Activated CD4-positive, alpha-beta T cell treated with anti-CD3 and anti-CD28 coated beads, Interleukin-2, amount 10 ng/mL, durations not matched to agents 24 days and 14 days (primary cell): ENCODE results near the gene CISH. TPM values are rescaled to one million over a fixed set of nuclear protein-coding genes. Genes with fewer than 3 reads are reported as not detected.
A peak's percentile ranks its signal among the peaks of the same experiment; 100 is the strongest.

ENCODE experiments used
- DNase-seq: peaks from one replicate; pipeline ENCODE4 v3.0.0; 2022
- H3K27ac Mint-ChIP-seq: one replicate; pipeline ENCODE4 v1.8.0; 2022; ENCODE audit warnings: mild to moderate bottlenecking, mixed read lengths
- H3K27me3 Mint-ChIP-seq: one replicate; pipeline ENCODE4 v1.8.0; 2022; ENCODE audit warnings: mixed read lengths
- H3K36me3 Mint-ChIP-seq: one replicate; pipeline ENCODE4 v1.8.0; 2022; ENCODE audit warnings: low read depth, mild to moderate bottlenecking, mixed read lengths
- H3K4me1 Mint-ChIP-seq: one replicate; pipeline ENCODE4 v1.8.0; 2021; ENCODE audit warnings: mixed read lengths
- H3K4me3 Mint-ChIP-seq: one replicate; pipeline ENCODE4 v1.8.0; 2022; ENCODE audit warnings: mild to moderate bottlenecking, moderate library complexity, mixed read lengths
- H3K9me3 Mint-ChIP-seq: one replicate; pipeline ENCODE4 v1.8.0; 2021; ENCODE audit warnings: mixed read lengths
- intact Hi-C: fragments of 100-400 bp; cut with micrococcal nuclease; formaldehyde crosslinking; loops from one replicate; pipeline ENCODE4 v1.15.1; 2023
- total RNA-seq: library from RNA; stranded (reverse); gene quantifications from 2 replicates; pipeline ENCODE4 v1.2.3, GENCODE V29; 2022

The CISH gene
- total RNA-seq, 1 donor from 2014 or later = 359 TPM

DNA sequence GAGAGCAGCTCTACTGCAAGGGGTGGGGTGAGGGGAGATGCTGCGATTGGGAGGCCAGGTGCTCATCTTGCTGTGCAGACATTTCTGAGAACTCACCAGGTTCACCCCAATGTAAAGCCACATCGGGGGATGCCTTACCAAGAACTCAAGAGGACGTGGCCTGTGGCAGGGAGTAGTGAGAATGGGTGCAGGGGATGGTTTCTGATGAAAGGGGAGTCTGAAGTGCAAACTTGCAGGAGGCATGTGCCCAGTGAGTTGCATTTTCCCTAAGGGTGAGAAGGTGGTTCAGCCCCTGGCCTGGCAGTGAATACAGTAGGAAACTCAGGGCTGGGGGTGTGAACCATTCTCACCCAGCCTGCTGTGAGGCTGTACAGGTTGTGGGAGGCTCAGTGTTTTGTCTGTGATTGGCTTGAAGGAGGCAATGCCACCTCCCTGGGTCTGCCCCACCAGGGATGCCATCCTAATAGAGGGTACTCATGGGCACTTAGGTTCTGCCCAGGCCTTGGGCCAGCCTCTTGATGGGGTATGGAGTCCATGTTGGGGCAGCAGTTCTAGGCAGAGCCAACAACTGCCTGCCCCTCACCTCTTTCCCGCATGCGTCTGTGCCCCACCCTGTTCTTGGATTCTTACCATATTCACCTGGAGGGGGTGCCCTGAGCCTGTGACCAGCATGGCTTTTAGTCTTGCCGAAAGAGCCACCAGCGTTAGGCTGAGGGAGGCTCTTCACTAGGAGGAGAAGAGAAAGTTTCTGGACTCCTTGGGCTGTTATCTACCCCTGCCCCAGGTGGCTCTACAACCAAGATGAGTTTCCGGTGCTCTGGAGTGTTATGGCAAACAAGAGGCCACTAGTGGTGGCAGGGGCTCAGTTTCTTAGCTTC, 37.8 kb downstream of the CISH start:
- peak; percentile 96 for DNase-seq
- Mint-ChIP-seq H3K4me3 (peak overlapping the region; percentile 98), H3K27me3 (no peaks in the 10 kb centered on the region), H3K9me3 (no peaks in the 10 kb centered on the region), H3K36me3 (peaks cover 59% of the 10 kb centered on the region), H3K4me1 (peaks cover 73% of the 10 kb centered on the region), H3K27ac (peak overlapping the region; percentile 99)
- intact Hi-C loops = loop anchor here (1.0 to 5.0 kb wide), 4 partner anchors 14 to 811 kb away; partner anchors contain the start of gene MANF

DNA sequence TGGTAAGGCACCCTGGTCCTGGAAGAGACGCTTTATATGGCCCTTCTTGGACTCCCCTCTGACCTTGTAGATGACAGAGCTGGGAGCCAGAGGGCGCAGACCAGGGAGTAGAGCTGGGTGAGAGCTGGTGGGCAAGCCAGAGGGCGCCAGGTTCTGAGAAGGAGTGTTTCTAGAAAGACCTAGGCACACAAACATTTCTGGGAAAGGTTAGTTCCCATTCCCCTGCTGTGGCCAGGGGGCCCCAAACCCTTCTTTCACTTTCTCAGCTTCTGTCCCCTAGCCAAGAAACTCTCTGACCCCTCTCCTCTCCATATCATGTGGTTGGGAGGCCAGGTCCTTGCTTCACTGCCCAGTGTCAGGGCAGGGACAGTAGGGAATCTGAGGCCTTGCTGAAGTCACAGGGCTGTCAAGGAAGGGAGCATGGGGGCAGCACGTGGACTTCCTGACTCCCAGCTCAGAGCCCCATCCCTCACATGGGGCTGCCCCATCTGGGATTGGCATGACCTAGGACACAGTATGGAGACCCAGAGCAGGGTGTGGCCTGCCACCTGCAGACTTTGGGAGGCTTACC, 38.7 kb downstream of the CISH start:
- peak; percentile 84 for DNase-seq
- no peaks in the 10 kb centered on the region for H3K27me3 Mint-ChIP-seq
- H3K4me1 Mint-ChIP-seq = peaks cover 71% of the 10 kb centered on the region
- peaks cover 52% of the 10 kb centered on the region for H3K36me3 Mint-ChIP-seq
- peak overlapping the region; percentile 99 for H3K27ac Mint-ChIP-seq
- peak overlapping the region; percentile 98 for H3K4me3 Mint-ChIP-seq
- no peaks in the 10 kb centered on the region for H3K9me3 Mint-ChIP-seq
- intact Hi-C loops = loop anchor here (1.0 to 5.0 kb wide), 6 partner anchors 15 to 812 kb away; partner anchors contain the start of gene MANF

DNA sequence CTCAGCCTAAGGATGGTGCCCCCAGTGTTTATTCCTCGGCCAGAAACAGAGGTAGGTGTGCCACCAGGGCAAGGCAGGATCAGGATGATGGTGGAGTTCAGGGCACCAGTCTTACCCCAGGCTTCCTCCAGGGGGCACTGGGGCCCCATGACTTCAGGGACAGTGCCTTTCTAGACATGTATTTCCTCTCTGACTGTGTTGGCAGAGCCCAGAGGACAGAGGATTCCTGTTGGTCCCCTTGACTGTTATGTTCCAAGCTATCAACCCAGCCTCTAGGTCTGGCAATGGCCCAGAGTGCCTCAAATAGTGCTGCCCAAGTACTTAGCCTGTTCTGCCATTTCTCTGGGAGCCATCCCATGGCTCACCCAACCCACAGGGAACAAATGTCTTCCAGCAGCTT, 39.4 kb downstream of the CISH start:
- H3K4me3 Mint-ChIP-seq = peak overlapping the region; percentile 98
- peaks cover 46% of the 10 kb centered on the region for H3K36me3 Mint-ChIP-seq
- H3K27ac Mint-ChIP-seq = peak overlapping the region; percentile 99
- H3K9me3 Mint-ChIP-seq = no peaks in the 10 kb centered on the region
- H3K4me1 Mint-ChIP-seq = peaks cover 67% of the 10 kb centered on the region
- peak; percentile 94 for DNase-seq
- H3K27me3 Mint-ChIP-seq = no peaks in the 10 kb centered on the region
- intact Hi-C loops = loop anchor here (1.0 to 5.0 kb wide), 4 partner anchors 42 to 813 kb away; partner anchors contain the start of gene MANF

GRCh38 chr3:50571486-50571885, 40.1 kb downstream of the CISH start:
- Mint-ChIP-seq H3K36me3 (peaks cover 43% of the 10 kb centered on the region), H3K27me3 (no peaks in the 10 kb centered on the region), H3K4me1 (peaks cover 71% of the 10 kb centered on the region), H3K4me3 (peak overlapping the region; percentile 98), H3K9me3 (no peaks in the 10 kb centered on the region), H3K27ac (peak overlapping the region; percentile 99)
- intact Hi-C loops = loop anchor here (5.0 kb wide), 1 partner anchor 396 kb away; no protein-coding TSS in a partner anchor
- no peak for DNase-seq

GRCh38 chr3:50570508-50571279, 40.9 kb downstream of the CISH start:
- peak overlapping the region; percentile 98 for H3K4me3 Mint-ChIP-seq
- H3K9me3 Mint-ChIP-seq = no peaks in the 10 kb centered on the region
- peak overlapping the region; percentile 99 for H3K27ac Mint-ChIP-seq
- H3K36me3 Mint-ChIP-seq = peaks cover 36% of the 10 kb centered on the region
- intact Hi-C loops = loop anchor here (5.0 kb wide), 1 partner anchor 397 kb away; no protein-coding TSS in a partner anchor
- peaks cover 71% of the 10 kb centered on the region for H3K4me1 Mint-ChIP-seq
- no peaks in the 10 kb centered on the region for H3K27me3 Mint-ChIP-seq
- DNase-seq = peak; percentile 66

- no peaks in the 10 kb centered on the region for H3K27me3 Mint-ChIP-seq
- peaks cover 68% of the 10 kb centered on the region for H3K4me1 Mint-ChIP-seq
- peaks cover 41% of the 10 kb centered on the region for H3K36me3 Mint-ChIP-seq
- DNase-seq = peak; percentile 98
- H3K9me3 Mint-ChIP-seq = no peaks in the 10 kb centered on the region
- H3K27ac Mint-ChIP-seq = peak within 1 kb of the TSS; percentile 99
- H3K4me3 Mint-ChIP-seq = peak within 1 kb of the TSS; percentile 98
- intact Hi-C loops = loop anchor here (2.0 to 5.0 kb wide), 4 partner anchors 218 to 803 kb away; partner anchors contain the start of genes CYB561D2, GNAI2 and NPRL2
Measured at GRCh38 chr3:50568947-50569749, 42.4 kb downstream of the CISH start, which contains the start of gene HEMK1. TSS of gene HEMK1 (plus strand) at chr3:50569522. CDS start at chr3:50571105, 1,583 bp downstream.

DNA sequence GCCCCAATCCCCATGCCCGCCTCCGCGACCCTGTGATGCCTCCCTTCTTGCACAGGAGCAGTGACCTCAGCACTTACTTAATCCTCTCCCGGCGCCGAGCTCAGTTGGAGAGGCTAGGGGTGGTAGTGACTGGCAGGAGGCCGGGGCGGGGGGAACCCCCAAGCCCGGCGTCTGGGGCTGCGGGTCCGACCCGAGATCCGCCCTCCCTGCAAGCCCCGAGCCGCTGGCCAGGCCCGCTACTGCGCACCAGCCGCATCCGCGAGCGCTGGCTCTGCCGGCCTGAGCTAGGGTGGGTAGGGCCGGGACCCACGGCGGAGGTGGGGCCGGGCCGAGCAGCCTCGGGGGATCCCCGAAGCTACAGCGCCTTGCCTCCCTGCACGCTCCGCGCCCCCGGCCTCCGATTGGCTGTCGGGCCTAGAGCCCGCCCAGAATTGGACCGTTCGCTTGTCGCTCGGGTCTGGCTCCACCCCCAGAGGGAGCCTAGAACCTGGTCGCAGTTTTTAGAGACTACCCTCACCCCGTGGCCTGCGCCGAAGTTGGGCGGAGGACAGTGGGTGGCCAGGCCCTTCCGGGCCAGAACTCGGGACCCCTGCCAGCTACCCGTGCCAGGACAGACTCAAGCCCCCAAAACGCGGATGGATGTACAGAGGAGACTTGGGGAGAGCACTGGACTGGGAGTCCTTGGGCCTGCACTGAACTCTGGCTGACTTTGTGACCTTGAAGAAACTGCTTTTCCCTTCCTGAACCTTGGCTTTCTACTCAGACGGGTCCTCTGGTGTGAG, 44.0 kb downstream of the CISH start, which contains the start of gene C3orf18:
C3orf18 (minus strand) TSS at position 362 of the 782 bp plus-strand sequence. CDS start 2,048 bp downstream, outside the sequence.
- Mint-ChIP-seq H3K36me3 (peaks cover 39% of the 10 kb centered on the region), H3K4me1 (peaks cover 59% of the 10 kb centered on the region), H3K9me3 (no peaks in the 10 kb centered on the region), H3K4me3 (peak within 1 kb of the TSS; percentile 98), H3K27ac (peak within 1 kb of the TSS; percentile 99), H3K27me3 (no peaks in the 10 kb centered on the region)
- DNase-seq = peak; percentile 99
- intact Hi-C loops = loop anchor here (2.0 to 5.0 kb wide), 4 partner anchors 217 to 805 kb away; partner anchors contain the start of genes CYB561D2, GNAI2 and NPRL2

DNA sequence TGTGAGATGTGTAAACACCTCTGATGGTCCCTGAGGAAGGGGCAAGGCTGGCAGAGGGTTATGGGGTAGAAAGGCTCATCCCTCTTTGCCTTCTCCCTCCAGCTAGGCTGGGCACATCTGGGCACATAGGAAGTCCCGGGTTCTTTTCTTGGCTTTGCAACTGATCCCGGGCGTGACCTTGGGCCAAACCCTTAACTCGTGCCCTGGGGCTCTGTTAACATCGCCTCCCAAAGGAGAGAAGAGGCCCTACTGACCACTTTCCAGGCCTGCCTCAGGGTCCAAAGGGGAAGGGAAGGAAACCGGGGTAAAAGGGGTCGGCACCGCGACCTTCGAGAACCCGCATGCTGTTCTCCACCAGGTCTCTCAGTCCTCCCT, 44.6 kb downstream of the CISH start:
- no peaks in the 10 kb centered on the region for H3K9me3 Mint-ChIP-seq
- H3K4me1 Mint-ChIP-seq = peaks cover 54% of the 10 kb centered on the region
- intact Hi-C loops = loop anchor here (5.0 kb wide), 3 partner anchors 230 to 805 kb away; partner anchors contain the start of gene GNAI2
- H3K4me3 Mint-ChIP-seq = peak overlapping the region; percentile 98
- DNase-seq = no peak
- peaks cover 36% of the 10 kb centered on the region for H3K36me3 Mint-ChIP-seq
- no peaks in the 10 kb centered on the region for H3K27me3 Mint-ChIP-seq
- H3K27ac Mint-ChIP-seq = peak overlapping the region; percentile 71

DNA sequence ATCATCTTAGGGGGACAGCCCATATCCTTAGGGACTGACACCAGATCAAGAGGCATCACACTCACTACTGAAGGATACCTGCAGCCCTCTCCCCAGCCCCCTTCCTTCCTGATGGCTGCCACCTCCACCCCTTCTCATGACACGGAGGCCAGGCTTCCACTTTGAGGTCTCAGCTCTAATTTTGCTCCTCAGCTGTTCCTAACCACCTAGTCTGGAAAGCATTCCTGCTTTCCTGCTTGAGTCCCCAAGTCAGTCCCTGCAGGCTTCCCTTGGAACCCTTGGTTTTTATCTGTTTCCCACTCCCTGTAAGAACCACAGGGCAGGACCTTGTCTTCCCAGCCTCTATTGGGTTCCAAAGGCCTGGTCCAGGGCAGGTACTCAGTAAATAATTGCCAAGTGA, 47.3 kb downstream of the CISH start:
- Mint-ChIP-seq H3K4me3 (no peak overlapping the region), H3K27ac (peak overlapping the region; percentile 56), H3K9me3 (no peaks in the 10 kb centered on the region), H3K27me3 (no peaks in the 10 kb centered on the region), H3K36me3 (peaks cover 27% of the 10 kb centered on the region), H3K4me1 (peaks cover 33% of the 10 kb centered on the region)
- DNase-seq = no peak
- intact Hi-C loops = no loop called here

- no peak for DNase-seq
- Mint-ChIP-seq H3K27me3 (no peaks in the 10 kb centered on the region), H3K4me1 (peaks cover 33% of the 10 kb centered on the region), H3K9me3 (no peaks in the 10 kb centered on the region), H3K36me3 (peaks cover 30% of the 10 kb centered on the region), H3K27ac (no peak overlapping the region), H3K4me3 (no peak overlapping the region)
- intact Hi-C loops = no loop called here
Measured at GRCh38 chr3:50563867-50564266, 47.7 kb downstream of the CISH start.

- no peak for DNase-seq
- no peaks in the 10 kb centered on the region for H3K9me3 Mint-ChIP-seq
- H3K27ac Mint-ChIP-seq = no peak overlapping the region
- H3K4me1 Mint-ChIP-seq = peaks cover 31% of the 10 kb centered on the region
- H3K27me3 Mint-ChIP-seq = no peaks in the 10 kb centered on the region
- intact Hi-C loops = no loop called here
- H3K4me3 Mint-ChIP-seq = no peak overlapping the region
- peaks cover 30% of the 10 kb centered on the region for H3K36me3 Mint-ChIP-seq
Measured at GRCh38 chr3:50562861-50563260, 48.7 kb downstream of the CISH start.

DNA sequence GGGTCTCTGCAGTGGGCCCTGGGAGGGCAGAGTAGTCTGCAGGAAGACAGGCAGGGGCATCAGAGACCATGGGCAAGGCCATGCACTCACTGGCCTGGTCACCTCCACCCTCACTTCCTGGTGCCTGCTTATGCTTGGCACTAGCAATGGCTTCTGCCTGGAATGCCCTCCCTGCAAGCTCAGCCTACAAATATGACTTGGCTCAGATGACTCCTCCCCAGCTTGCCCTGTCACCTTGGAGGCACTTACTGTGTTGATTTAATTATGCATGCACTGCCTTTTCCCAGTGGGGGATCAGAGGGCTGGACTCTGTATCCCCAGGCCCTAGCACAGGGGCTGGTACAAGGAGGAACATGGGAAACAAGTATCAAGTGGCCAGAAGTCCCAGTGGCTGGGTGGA, 51.9 kb downstream of the CISH start:
- Mint-ChIP-seq H3K27ac (no peak overlapping the region), H3K36me3 (peaks cover 23% of the 10 kb centered on the region), H3K4me1 (peaks cover 16% of the 10 kb centered on the region), H3K9me3 (no peaks in the 10 kb centered on the region), H3K4me3 (no peak overlapping the region), H3K27me3 (no peaks in the 10 kb centered on the region)
- no peak for DNase-seq
- intact Hi-C loops = no loop called here
